Nephron progenitor cell (in vitro differentiated cells): ENCODE measurements around the gene C1orf167.

Source experiments
- DNase-seq: peaks from one replicate; pipeline ENCODE4 v3.0.0; 2021
- H3K27ac Mint-ChIP-seq: 2 replicates; pipeline ENCODE4 v1.8.0; 2021; ENCODE audit warnings: mild to moderate bottlenecking, moderate library complexity, mixed read lengths
- H3K27me3 Mint-ChIP-seq: 2 replicates; pipeline ENCODE4 v1.8.0; 2021; ENCODE audit warnings: mild to moderate bottlenecking, low read depth, mixed read lengths; ENCODE audit not compliant: poor library complexity
- H3K36me3 Mint-ChIP-seq: 2 replicates; pipeline ENCODE4 v1.8.0; 2021; ENCODE audit warnings: low read depth, mixed read lengths
- H3K4me1 Mint-ChIP-seq: 2 replicates; pipeline ENCODE4 v1.8.0; 2021; ENCODE audit warnings: mixed read lengths
- H3K4me3 Mint-ChIP-seq: 2 replicates; pipeline ENCODE4 v1.8.0; 2021; ENCODE audit warnings: mild to moderate bottlenecking, moderate library complexity, mixed read lengths
- H3K9me3 Mint-ChIP-seq: 2 replicates; pipeline ENCODE4 v1.8.0; 2021; ENCODE audit warnings: mild to moderate bottlenecking, moderate library complexity, mixed read lengths
- CTCF ChIP-seq: fragments of 200-600 bp; sonication (generic); IDR thresholded peaks from 2 replicates; pipeline ENCODE4 v1.5.0; 2021; ENCODE audit warnings: antibody characterized with exemption

Gene C1orf167

GRCh38 chr1:11774753-11775152 is 12.8 kb downstream of the C1orf167 start:
- H3K4me1 Mint-ChIP-seq = no peaks in the 10 kb centered on the region
- H3K9me3 Mint-ChIP-seq = no peaks in the 10 kb centered on the region
- no peak for DNase-seq
- H3K36me3 Mint-ChIP-seq = no peaks in the 10 kb centered on the region
- no peak overlapping the region for H3K4me3 Mint-ChIP-seq
- H3K27ac Mint-ChIP-seq = no peak overlapping the region
- peaks cover 6% of the 10 kb centered on the region for H3K27me3 Mint-ChIP-seq
- no peak for TF ChIP-seq CTCF

- no peak for TF ChIP-seq CTCF
- no peak overlapping the region for H3K4me3 Mint-ChIP-seq
- H3K9me3 Mint-ChIP-seq = no peaks in the 10 kb centered on the region
- no peak overlapping the region for H3K27ac Mint-ChIP-seq
- no peak for DNase-seq
- no peaks in the 10 kb centered on the region for H3K36me3 Mint-ChIP-seq
- H3K27me3 Mint-ChIP-seq = peaks cover 6% of the 10 kb centered on the region
- H3K4me1 Mint-ChIP-seq = peaks cover 5% of the 10 kb centered on the region
Observed at GRCh38 chr1:11777658-11778322, 15.8 kb downstream of the C1orf167 start.

GRCh38 chr1:11778336-11778735 is 16.3 kb downstream of the C1orf167 start:
- no peak for TF ChIP-seq CTCF
- peaks cover 6% of the 10 kb centered on the region for H3K27me3 Mint-ChIP-seq
- DNase-seq = no peak
- peaks cover 9% of the 10 kb centered on the region for H3K4me1 Mint-ChIP-seq
- H3K36me3 Mint-ChIP-seq = no peaks in the 10 kb centered on the region
- no peaks in the 10 kb centered on the region for H3K9me3 Mint-ChIP-seq
- no peak overlapping the region for H3K27ac Mint-ChIP-seq
- H3K4me3 Mint-ChIP-seq = no peak overlapping the region

GRCh38 chr1:11778844-11779623 is 17.0 kb downstream of the C1orf167 start:
- no peak overlapping the region for H3K27ac Mint-ChIP-seq
- peaks cover 6% of the 10 kb centered on the region for H3K27me3 Mint-ChIP-seq
- no peaks in the 10 kb centered on the region for H3K9me3 Mint-ChIP-seq
- TF ChIP-seq CTCF = no peak
- H3K4me1 Mint-ChIP-seq = peaks cover 16% of the 10 kb centered on the region
- H3K4me3 Mint-ChIP-seq = no peak overlapping the region
- no peak for DNase-seq
- no peaks in the 10 kb centered on the region for H3K36me3 Mint-ChIP-seq

GRCh38 chr1:11779715-11780379 is 17.9 kb downstream of the C1orf167 start:
- Mint-ChIP-seq H3K36me3 (no peaks in the 10 kb centered on the region), H3K4me3 (no peak overlapping the region), H3K4me1 (peaks cover 22% of the 10 kb centered on the region), H3K27ac (no peak overlapping the region), H3K27me3 (no peaks in the 10 kb centered on the region), H3K9me3 (no peaks in the 10 kb centered on the region)
- TF ChIP-seq CTCF = no peak
- DNase-seq = no peak
